Cardiac atrium fibroblast (primary cell): ENCODE measurements around the gene LAIR1. TPM values are rescaled to one million over a fixed set of nuclear protein-coding genes. Genes with fewer than 3 reads are reported as not detected.

Source experiments
- total RNA-seq: library from RNA; depleted of rRNA; stranded (reverse); fragments of >200 nt; gene quantifications from 2 replicates; pipeline ENCODE4 v1.2.3, GENCODE V29; 2015

Gene LAIR1
- total RNA-seq = not detected in 2 replicates

GRCh38 chr19:54364775-54365257, at the start of gene LAIR1:
Gene LAIR1 (minus strand): TSS chr19:54364931. CDS start chr19:54364804, 127 bp downstream.

GRCh38 chr19:54312436-54313377, 52.0 kb downstream of the LAIR1 start, which contains the start of gene LILRA5:
Gene LILRA5 (minus strand): TSS chr19:54313166. CDS start chr19:54313019, 147 bp downstream.

Other genes with a start within 250 kb of the LAIR1 start
- gene TFPT, start 249.3 kb downstream of the LAIR1 start, total RNA-seq = 13.9 and 22.2 TPM in 2 replicates
- gene PRPF31, start 249.2 kb downstream of the LAIR1 start, total RNA-seq = 50.2 and 52.7 TPM in 2 replicates
- 15.5 and 20.4 TPM in 2 replicates for gene CNOT3, start 227.2 kb downstream of the LAIR1 start, total RNA-seq
- 3.4 and 4.5 TPM in 2 replicates for gene LENG1, start 205.2 kb downstream of the LAIR1 start, total RNA-seq
- gene TMC4, start 191.8 kb downstream of the LAIR1 start, total RNA-seq = 0.32 and 0.90 TPM in 2 replicates
- gene MBOAT7, start 175.4 kb downstream of the LAIR1 start, total RNA-seq = 98.8 and 123 TPM in 2 replicates
- 82.1 and 116 TPM in 2 replicates for gene TSEN34, start 173.6 kb downstream of the LAIR1 start, total RNA-seq
- gene RPS9, start 164.1 kb downstream of the LAIR1 start, total RNA-seq = 2,181 and 2,831 TPM in 2 replicates
- gene LILRB3, start 141.9 kb downstream of the LAIR1 start, total RNA-seq = not detected in 2 replicates
- gene LILRA6, start 122.1 kb downstream of the LAIR1 start, total RNA-seq = not detected in 2 replicates
- gene LILRB5, start 107.7 kb downstream of the LAIR1 start, total RNA-seq = not detected in 2 replicates
- gene LILRB2, start 83.8 kb downstream of the LAIR1 start, total RNA-seq = not detected in 2 replicates
- not detected in 2 replicates for gene LILRA5, start 51.8 kb downstream of the LAIR1 start, total RNA-seq
- not detected in 2 replicates for gene LILRA4, start 25.8 kb downstream of the LAIR1 start, total RNA-seq
- gene TTYH1, start 50.5 kb upstream of the LAIR1 start, total RNA-seq = 0.16 TPM in 1 of 2 replicates, not detected in the other
- gene LENG8, start 84.3 kb upstream of the LAIR1 start, total RNA-seq = 28.5 and 68.2 TPM in 2 replicates
- 3.6 and 4.9 TPM in 2 replicates for gene LENG9, start 98.8 kb upstream of the LAIR1 start, total RNA-seq
- gene CDC42EP5, start 108.4 kb upstream of the LAIR1 start, total RNA-seq = 85.5 and 90.4 TPM in 2 replicates
- gene LAIR2, start 137.9 kb upstream of the LAIR1 start, total RNA-seq = not detected in 2 replicates
- not detected in 2 replicates for gene LILRA2, start 208.9 kb upstream of the LAIR1 start, total RNA-seq
- not detected in 2 replicates for gene LILRA1, start 228.7 kb upstream of the LAIR1 start, total RNA-seq